Skeletal muscle tissue (tissue), 4 donors: ENCODE data around the gene HTR3C. TPM values are rescaled to one million over a fixed set of nuclear protein-coding genes. Genes with fewer than 3 reads are reported as not detected.
"Not testable (repeated sequence)": the region's sequence is repeated elsewhere in the genome, so short reads cannot be mapped to it uniquely, and the experiment has no call there.

Experiments
- H3K27ac ChIP-seq: one replicate; pipeline ENCODE4 v1.7.0; 2013; ENCODE audit warnings: mild to moderate bottlenecking, low read depth, low read length, inconsistent platforms
- H3K27me3 ChIP-seq, 3 donors: one replicate each; pipeline ENCODE4 v1.7.0; 2013; ENCODE audit warnings: low read length in 3 of 3; ENCODE audit not compliant: control insufficient read depth in 3 of 3, insufficient read depth in 3 of 3
- H3K36me3 ChIP-seq, 3 donors: one replicate each; pipeline ENCODE4 v1.7.0; 2013; ENCODE audit warnings: low read length in 3 of 3; ENCODE audit not compliant: control insufficient read depth in 3 of 3, insufficient read depth in 3 of 3
- H3K4me1 ChIP-seq, 3 donors: one replicate each; pipeline ENCODE4 v1.7.0; 2013; ENCODE audit warnings: low read length in 3 of 3, mild to moderate bottlenecking in 3 of 3; ENCODE audit not compliant: control insufficient read depth in 3 of 3, insufficient read depth in 3 of 3
- H3K4me3 ChIP-seq, 3 donors: one replicate each; pipeline ENCODE4 v1.7.0; 2013; ENCODE audit warnings: low read length in 3 of 3
- H3K9ac ChIP-seq, 3 donors: one replicate each; pipeline ENCODE4 v1.7.0; 2013; ENCODE audit warnings: low read length in 3 of 3, mild to moderate bottlenecking in 3 of 3, moderate library complexity in 2 of 3, low read depth in 1 of 3
- H3K9me3 ChIP-seq, 3 donors: one replicate each; pipeline ENCODE4 v1.7.0; 2013; ENCODE audit warnings: low read length in 3 of 3; ENCODE audit not compliant: control insufficient read depth in 3 of 3
- total RNA-seq: library from RNA; depleted of rRNA; stranded (reverse); fragments of >200 nt; gene quantifications from one replicate; pipeline ENCODE4 v1.2.3, GENCODE V29; 2014
- donor health status: Osteomylitis.

Gene HTR3C
- total RNA-seq, 1 donor from 2014 or later = not detected

GRCh38 chr3:184059424-184059823 lies 6.6 kb downstream of the HTR3C start:
- Histone ChIP-seq H3K27ac (no peak overlapping the region), H3K4me1 (no peaks in the 10 kb centered on the region), H3K4me3 (no peak overlapping the region), H3K9ac (no peak overlapping the region), H3K9me3 (no peaks in the 10 kb centered on the region), H3K36me3 (no peaks in the 10 kb centered on the region), H3K27me3 (peaks cover 0 to 3% (median 2%) of the 10 kb centered on the region in 3 donors)

- no peaks in the 10 kb centered on the region for H3K4me1 ChIP-seq
- peaks cover 0 to 2% (median 0%) of the 10 kb centered on the region in 3 donors for H3K27me3 ChIP-seq
- H3K27ac ChIP-seq = no peak overlapping the region
- H3K36me3 ChIP-seq = no peaks in the 10 kb centered on the region
- H3K4me3 ChIP-seq = no peak overlapping the region
- no peak overlapping the region for H3K9ac ChIP-seq
- H3K9me3 ChIP-seq = no peaks in the 10 kb centered on the region
These were observed 9.8 kb downstream of the HTR3C start for GRCh38 chr3:184062637-184063036.

GRCh38 chr3:184066211-184066610 lies 13.4 kb downstream of the HTR3C start:
- no peaks in the 10 kb centered on the region for H3K9me3 ChIP-seq
- H3K36me3 ChIP-seq = no peaks in the 10 kb centered on the region
- H3K4me1 ChIP-seq = no peaks in the 10 kb centered on the region
- no peaks in the 10 kb centered on the region for H3K27me3 ChIP-seq
- H3K27ac ChIP-seq = no peak overlapping the region
- H3K4me3 ChIP-seq = no peak overlapping the region
- no peak overlapping the region for H3K9ac ChIP-seq

- H3K4me3 ChIP-seq = no peak overlapping the region
- no peak overlapping the region for H3K9ac ChIP-seq
- no peaks in the 10 kb centered on the region for H3K9me3 ChIP-seq
- H3K4me1 ChIP-seq = no peaks in the 10 kb centered on the region
- no peak overlapping the region for H3K27ac ChIP-seq
- H3K36me3 ChIP-seq = no peaks in the 10 kb centered on the region
- H3K27me3 ChIP-seq = no peaks in the 10 kb centered on the region
These were observed 14.8 kb downstream of the HTR3C start for GRCh38 chr3:184067573-184068055.

- H3K36me3 ChIP-seq = no peaks in the 10 kb centered on the region
- H3K4me3 ChIP-seq = no peak overlapping the region
- no peaks in the 10 kb centered on the region for H3K9me3 ChIP-seq
- no peak overlapping the region for H3K9ac ChIP-seq
- H3K27ac ChIP-seq = no peak overlapping the region
- H3K4me1 ChIP-seq = no peaks in the 10 kb centered on the region
- no peaks in the 10 kb centered on the region for H3K27me3 ChIP-seq
These were observed 15.5 kb downstream of the HTR3C start for GRCh38 chr3:184068344-184068743.

GRCh38 chr3:184071142-184071541 lies 18.3 kb downstream of the HTR3C start:
- not testable (repeated sequence) for H3K4me3 ChIP-seq, H3K9ac ChIP-seq, H3K4me1 ChIP-seq, H3K9me3 ChIP-seq, H3K27me3 ChIP-seq, H3K36me3 ChIP-seq, H3K27ac ChIP-seq

- H3K4me3 ChIP-seq = no peak overlapping the region
- H3K9ac ChIP-seq = no peak overlapping the region
- no peaks in the 10 kb centered on the region for H3K36me3 ChIP-seq
- H3K27me3 ChIP-seq = no peaks in the 10 kb centered on the region
- H3K27ac ChIP-seq = no peak overlapping the region
- no peaks in the 10 kb centered on the region for H3K4me1 ChIP-seq
- H3K9me3 ChIP-seq = no peaks in the 10 kb centered on the region
These were observed 20.8 kb downstream of the HTR3C start for GRCh38 chr3:184073621-184074020.

- H3K4me3 ChIP-seq = no peak overlapping the region
- H3K4me1 ChIP-seq = no peaks in the 10 kb centered on the region
- no peaks in the 10 kb centered on the region for H3K36me3 ChIP-seq
- no peaks in the 10 kb centered on the region for H3K9me3 ChIP-seq
- no peak overlapping the region for H3K9ac ChIP-seq
- no peak overlapping the region for H3K27ac ChIP-seq
- H3K27me3 ChIP-seq = no peaks in the 10 kb centered on the region
These were observed 23.1 kb downstream of the HTR3C start for GRCh38 chr3:184075901-184076300.

GRCh38 chr3:184077881-184078280 lies 25.0 kb downstream of the HTR3C start:
- no peak overlapping the region for H3K4me3 ChIP-seq
- no peaks in the 10 kb centered on the region for H3K27me3 ChIP-seq
- H3K36me3 ChIP-seq = no peaks in the 10 kb centered on the region
- H3K9me3 ChIP-seq = no peaks in the 10 kb centered on the region
- H3K9ac ChIP-seq = no peak overlapping the region
- H3K27ac ChIP-seq = no peak overlapping the region
- no peaks in the 10 kb centered on the region for H3K4me1 ChIP-seq

GRCh38 chr3:184078851-184079250 lies 26.0 kb downstream of the HTR3C start:
- no peaks in the 10 kb centered on the region for H3K4me1 ChIP-seq
- no peak overlapping the region for H3K9ac ChIP-seq
- no peak overlapping the region for H3K4me3 ChIP-seq
- H3K27me3 ChIP-seq = no peaks in the 10 kb centered on the region
- H3K36me3 ChIP-seq = no peaks in the 10 kb centered on the region
- no peaks in the 10 kb centered on the region for H3K9me3 ChIP-seq
- H3K27ac ChIP-seq = no peak overlapping the region
